Cardiac muscle cell (in vitro differentiated cells and primary cell): Measurements from ENCODE around the gene TAMALIN. TPM values are rescaled to one million over a fixed set of nuclear protein-coding genes. Genes with fewer than 3 reads are reported as not detected.

Source experiments
- DNase-seq, 2 donors: peaks; one replicate each; pipeline versions ENCODE4 v3.0.0 to v3.0.0-alpha.2; 2010 to 2017; ENCODE audit warnings: low read depth in 1 of 2, low spot score in 1 of 2
- H3K27ac ChIP-seq: fragments of 200-600 bp; sonication (generic); 2 replicates; pipeline ENCODE4 v1.5.1; 2016
- H3K27me3 ChIP-seq: fragments of 200-600 bp; sonication (generic); 2 replicates; pipeline ENCODE4 v1.6.0; 2016; ENCODE audit warnings: control low read depth
- H3K36me3 ChIP-seq: fragments of 200-600 bp; sonication (generic); 2 replicates; pipeline ENCODE4 v1.5.1; 2016; ENCODE audit warnings: control low read depth
- H3K4me1 ChIP-seq: fragments of 200-600 bp; sonication (generic); 2 replicates; pipeline ENCODE4 v1.8.1; 2017; ENCODE audit warnings: low read depth, mild to moderate bottlenecking, mixed run types
- H3K4me3 ChIP-seq: fragments of 200-600 bp; sonication (generic); 2 replicates; pipeline ENCODE4 v1.5.1; 2016; ENCODE audit warnings: mild to moderate bottlenecking
- H3K9me3 ChIP-seq: fragments of 200-600 bp; sonication (generic); 2 replicates; pipeline ENCODE4 v1.5.1; 2017; ENCODE audit warnings: low read depth, mild to moderate bottlenecking, control low read depth
- polyA plus RNA-seq: library from polyadenylated mRNA; unstranded; fragments of >200 nt; fragmentation: Nextera tagmentation; extraction: Ambion mirVana; gene quantifications from 2 replicates; pipeline ENCODE4 v1.2.1, GENCODE V29; 2016
- total RNA-seq: library from RNA; depleted of rRNA; stranded (reverse); fragments of >200 nt; gene quantifications from 2 replicates; pipeline ENCODE4 v1.2.3, GENCODE V29; 2016
- TF ChIP-seq, protein P1 (sequence below): IDR thresholded peaks from 2 replicates; pipeline ENCODE4 v1.5.1; 2012; ENCODE audit warnings: low read depth, mild to moderate bottlenecking, low read length

Gene TAMALIN
- total and polyA plus RNA-seq, 2 experiments from 2014 or later, result 8.2 to 12.5 TPM

- Histone ChIP-seq H3K4me3 (no peak overlapping the region), H3K27ac (no peak overlapping the region), H3K9me3 (no peaks in the 10 kb centered on the region), H3K4me1 (no peaks in the 10 kb centered on the region), H3K36me3 (peaks cover 15% of the 10 kb centered on the region), H3K27me3 (no peaks in the 10 kb centered on the region)
- TF ChIP-seq, protein P1, sequence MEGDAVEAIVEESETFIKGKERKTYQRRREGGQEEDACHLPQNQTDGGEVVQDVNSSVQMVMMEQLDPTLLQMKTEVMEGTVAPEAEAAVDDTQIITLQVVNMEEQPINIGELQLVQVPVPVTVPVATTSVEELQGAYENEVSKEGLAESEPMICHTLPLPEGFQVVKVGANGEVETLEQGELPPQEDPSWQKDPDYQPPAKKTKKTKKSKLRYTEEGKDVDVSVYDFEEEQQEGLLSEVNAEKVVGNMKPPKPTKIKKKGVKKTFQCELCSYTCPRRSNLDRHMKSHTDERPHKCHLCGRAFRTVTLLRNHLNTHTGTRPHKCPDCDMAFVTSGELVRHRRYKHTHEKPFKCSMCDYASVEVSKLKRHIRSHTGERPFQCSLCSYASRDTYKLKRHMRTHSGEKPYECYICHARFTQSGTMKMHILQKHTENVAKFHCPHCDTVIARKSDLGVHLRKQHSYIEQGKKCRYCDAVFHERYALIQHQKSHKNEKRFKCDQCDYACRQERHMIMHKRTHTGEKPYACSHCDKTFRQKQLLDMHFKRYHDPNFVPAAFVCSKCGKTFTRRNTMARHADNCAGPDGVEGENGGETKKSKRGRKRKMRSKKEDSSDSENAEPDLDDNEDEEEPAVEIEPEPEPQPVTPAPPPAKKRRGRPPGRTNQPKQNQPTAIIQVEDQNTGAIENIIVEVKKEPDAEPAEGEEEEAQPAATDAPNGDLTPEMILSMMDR, result no peak
- DNase-seq, result no peak
Observed at GRCh38 chr12:51994959-51995358, 11.8 kb upstream of the TAMALIN start.

GRCh38 chr12:51997136-51997535, 9.6 kb upstream of the TAMALIN start:
- H3K36me3 ChIP-seq, result peaks cover 4% of the 10 kb centered on the region
- no peak overlapping the region for H3K27ac ChIP-seq
- TF ChIP-seq, protein P1, result no peak
- H3K27me3 ChIP-seq, result no peaks in the 10 kb centered on the region
- H3K9me3 ChIP-seq, result no peaks in the 10 kb centered on the region
- no peak for DNase-seq
- no peaks in the 10 kb centered on the region for H3K4me1 ChIP-seq
- no peak overlapping the region for H3K4me3 ChIP-seq

DNA sequence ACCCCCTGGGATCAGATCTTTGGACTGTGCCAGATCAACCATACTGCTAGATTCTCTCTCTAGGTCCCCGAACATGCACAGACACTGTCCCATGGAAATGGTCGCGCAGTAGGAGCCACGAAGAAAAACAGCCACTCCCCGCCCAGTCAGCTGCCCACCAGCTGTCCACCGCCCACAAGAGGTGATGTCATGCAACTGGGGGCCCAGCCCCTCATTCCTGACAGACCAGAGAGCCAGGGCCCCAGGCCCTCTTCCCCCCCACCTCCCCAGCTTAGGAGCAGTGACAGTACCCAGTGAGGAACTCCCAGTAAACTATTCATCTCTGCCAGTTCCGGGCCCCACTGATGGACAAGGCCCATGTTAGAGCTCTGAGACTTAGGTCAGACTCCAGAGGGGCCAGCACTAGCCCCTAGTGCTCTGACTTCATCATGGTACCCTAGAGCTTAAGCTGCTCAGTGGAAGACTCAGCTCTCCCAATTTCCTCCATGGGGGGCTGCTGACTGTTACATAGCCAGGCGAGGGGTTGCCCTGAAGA, 3.7 kb upstream of the TAMALIN start:
- Histone ChIP-seq H3K27ac (no peak overlapping the region), H3K36me3 (no peaks in the 10 kb centered on the region), H3K27me3 (peaks cover 11% of the 10 kb centered on the region), H3K9me3 (no peaks in the 10 kb centered on the region), H3K4me1 (no peaks in the 10 kb centered on the region), H3K4me3 (no peak overlapping the region)
- no peak for DNase-seq
- TF ChIP-seq, protein P1, result no peak

DNA sequence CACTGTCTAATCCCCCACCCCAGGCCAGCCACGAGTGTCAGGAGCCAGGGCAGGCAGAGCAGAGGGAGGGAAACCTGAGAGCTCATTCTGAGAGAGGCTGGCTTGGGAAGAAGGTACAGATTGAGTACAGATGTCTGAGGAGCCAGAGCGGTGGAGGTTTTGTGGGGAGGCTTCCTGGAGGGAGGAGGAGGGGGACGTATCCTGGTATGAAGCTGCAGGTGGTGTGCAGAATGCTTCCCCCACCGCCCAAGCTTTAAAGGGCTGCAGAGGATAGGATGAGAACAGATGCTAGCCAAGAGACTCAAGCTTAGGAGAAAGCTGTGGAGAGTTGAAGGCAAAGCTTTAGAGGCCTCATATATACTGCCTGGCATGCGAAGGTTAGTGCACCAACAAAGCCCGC, 3.2 kb upstream of the TAMALIN start:
- no peaks in the 10 kb centered on the region for H3K36me3 ChIP-seq
- no peaks in the 10 kb centered on the region for H3K9me3 ChIP-seq
- TF ChIP-seq, protein P1, result no peak
- DNase-seq, result no peak
- peaks cover 11% of the 10 kb centered on the region for H3K27me3 ChIP-seq
- H3K27ac ChIP-seq, result no peak overlapping the region
- H3K4me1 ChIP-seq, result no peaks in the 10 kb centered on the region
- no peak overlapping the region for H3K4me3 ChIP-seq

GRCh38 chr12:52004042-52004648, 2.6 kb upstream of the TAMALIN start:
- Histone ChIP-seq H3K27me3 (peaks cover 11% of the 10 kb centered on the region), H3K4me3 (no peak overlapping the region), H3K36me3 (no peaks in the 10 kb centered on the region), H3K27ac (no peak overlapping the region), H3K4me1 (no peaks in the 10 kb centered on the region), H3K9me3 (no peaks in the 10 kb centered on the region)
- TF ChIP-seq, protein P1, result peak; percentile 74
- peak; percentile 68 to 70 for DNase-seq
